RKO (cell line): ENCODE data around the gene DYNC1H1.

ENCODE experiments used
- DNase-seq: peaks from one replicate; pipeline ENCODE4 v3.0.0-alpha.2; 2016; ENCODE audit warnings: low spot score

The DYNC1H1 gene

DNA sequence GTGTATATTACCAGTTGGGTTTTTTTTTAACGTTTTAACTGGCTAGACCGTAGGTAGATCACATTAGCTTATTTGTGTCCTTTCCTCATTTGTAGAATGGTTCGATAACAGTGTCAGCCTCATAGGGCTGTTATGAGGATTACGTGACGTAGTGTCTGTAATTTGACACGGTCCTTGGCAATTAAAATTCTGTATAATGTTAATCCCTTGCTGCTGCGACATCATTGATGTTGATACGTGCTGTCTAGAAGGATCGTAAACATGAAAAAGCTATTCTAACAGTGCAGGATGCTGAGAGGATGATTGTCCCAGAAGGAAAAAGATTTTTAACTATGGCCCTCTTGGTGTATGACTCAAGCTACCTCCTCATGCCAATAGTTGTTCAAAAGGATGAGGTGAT, 71.5 kb downstream of the DYNC1H1 start:
- DNase-seq, result no peak

DNA sequence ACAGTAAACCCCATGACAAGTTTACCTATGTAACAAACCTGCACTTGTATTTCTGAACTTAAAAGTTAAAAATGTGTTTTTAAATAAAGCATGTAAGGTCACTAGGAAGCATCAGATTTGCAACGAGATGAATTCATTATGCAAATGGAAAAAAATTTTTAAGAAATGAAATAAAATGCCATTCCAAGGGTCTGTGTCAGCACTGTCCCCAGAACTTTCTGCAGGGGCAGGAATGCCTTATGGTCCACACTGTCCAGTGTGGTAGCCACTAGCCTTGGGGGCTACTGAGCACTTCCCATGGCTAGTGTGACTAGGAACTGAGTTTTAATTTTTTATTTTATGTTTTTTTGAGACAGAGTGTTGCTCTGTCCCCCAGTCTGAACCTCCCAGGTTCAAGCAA, 73.3 kb downstream of the DYNC1H1 start:
- DNase-seq, result no peak

DNA sequence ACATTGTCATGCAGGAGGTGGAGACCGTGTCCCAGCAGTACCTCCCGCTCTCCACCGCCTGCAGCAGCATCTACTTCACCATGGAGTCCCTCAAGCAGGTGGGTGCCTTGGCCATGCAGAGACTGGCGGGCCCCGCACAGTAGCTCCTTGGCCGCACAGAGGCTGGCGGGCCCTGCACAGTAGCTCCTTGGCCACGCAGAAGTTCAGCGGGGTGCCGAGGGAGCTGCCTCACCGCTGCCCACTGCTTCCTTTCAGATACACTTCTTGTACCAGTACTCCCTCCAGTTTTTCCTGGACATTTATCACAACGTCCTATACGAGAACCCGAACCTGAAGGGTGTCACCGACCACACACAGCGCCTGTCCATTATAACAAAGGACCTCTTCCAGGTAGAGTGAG, 74.8 kb downstream of the DYNC1H1 start:
- no peak for DNase-seq

DNA sequence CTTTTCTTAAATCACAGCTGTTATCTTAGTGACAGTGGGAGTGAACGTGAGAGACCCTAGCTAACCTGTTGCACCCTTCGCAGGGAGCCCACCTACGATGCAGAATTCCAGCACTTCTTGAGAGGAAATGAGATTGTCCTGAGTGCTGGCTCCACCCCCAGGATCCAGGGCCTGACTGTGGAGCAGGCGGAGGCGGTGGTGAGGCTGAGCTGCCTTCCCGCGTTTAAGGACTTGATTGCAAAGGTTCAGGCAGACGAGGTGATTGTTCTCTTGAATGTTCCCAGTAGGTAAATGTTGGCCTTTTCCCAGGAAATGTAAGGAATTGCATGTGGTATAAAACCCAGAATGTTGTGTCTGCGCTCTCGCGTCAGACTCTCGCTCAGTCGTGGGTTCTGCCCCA, 75.8 kb downstream of the DYNC1H1 start:
- no peak for DNase-seq

DNA sequence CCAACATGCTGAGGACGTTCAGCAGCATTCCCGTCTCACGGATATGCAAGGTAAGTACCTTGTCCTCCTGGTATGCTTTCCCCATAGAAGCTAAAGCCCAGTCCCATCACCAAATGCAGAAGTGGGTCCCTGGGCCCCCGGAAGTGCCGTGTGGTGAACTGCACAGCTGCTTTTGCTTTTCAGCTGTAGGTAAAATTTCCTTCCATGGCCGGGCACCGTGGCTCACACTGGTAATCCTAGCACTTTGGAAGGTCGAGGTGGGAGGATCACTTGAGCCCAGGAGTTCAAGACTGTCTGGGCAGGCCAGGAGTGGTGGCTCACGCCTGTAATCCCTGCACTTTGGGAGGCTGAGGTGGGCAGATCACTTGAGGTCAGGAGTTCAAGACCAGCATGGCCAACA, 78.3 kb downstream of the DYNC1H1 start:
- no peak for DNase-seq

DNA sequence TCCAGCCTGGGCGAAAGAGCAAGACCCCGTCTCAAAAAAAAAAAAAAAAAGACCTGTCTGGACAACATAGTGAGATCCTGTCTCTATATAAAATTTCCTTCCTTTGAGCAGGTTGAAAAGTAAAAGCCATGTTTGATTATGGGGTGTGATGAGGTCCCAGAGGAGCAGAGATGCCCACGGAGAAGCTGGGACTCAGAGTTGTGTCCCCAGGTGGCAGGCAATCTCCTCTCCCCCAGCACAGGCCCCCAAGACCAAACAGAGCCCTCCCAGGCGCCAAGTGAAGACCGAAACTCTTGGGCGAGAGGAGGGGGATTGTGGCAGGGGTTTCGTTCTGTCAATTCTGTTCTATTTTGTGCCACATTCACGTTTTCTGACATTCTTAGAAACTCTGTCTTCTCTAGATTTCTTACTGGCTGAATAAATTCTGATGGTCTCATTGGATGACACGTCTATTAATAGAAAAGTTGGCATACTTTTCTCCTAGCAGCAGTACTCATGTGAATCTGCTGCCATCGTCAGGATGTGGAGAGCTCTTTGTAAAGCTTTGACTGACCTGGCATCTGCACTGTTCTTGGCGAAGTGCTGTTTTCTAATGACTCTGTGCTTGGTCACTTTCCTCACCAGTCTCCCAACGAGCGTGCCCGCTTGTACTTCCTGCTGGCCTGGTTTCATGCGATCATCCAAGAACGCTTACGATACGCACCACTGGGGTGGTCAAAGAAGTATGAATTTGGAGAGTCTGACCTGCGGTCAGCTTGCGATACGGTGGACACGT, 79.1 kb downstream of the DYNC1H1 start:
- peak; percentile 43 for DNase-seq

DNA sequence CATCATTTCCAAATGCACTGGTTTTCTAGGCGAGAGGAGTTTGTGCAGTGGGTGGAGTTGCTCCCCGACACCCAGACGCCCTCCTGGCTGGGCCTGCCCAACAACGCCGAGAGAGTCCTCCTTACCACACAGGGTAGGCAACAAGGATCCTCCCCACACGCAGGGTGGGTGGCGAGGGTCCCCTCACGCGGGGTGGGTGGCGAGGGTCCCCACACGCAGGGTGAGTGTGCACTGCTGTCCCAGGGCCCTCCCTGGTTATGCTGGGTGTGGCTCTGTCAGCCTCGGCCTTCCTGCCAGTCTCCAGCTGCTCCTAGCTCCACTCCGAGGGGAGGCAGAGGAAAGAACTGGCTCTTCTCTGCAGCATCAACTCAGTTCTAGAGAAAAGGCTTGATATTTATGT, 80.2 kb downstream of the DYNC1H1 start:
- DNase-seq, result no peak

DNA sequence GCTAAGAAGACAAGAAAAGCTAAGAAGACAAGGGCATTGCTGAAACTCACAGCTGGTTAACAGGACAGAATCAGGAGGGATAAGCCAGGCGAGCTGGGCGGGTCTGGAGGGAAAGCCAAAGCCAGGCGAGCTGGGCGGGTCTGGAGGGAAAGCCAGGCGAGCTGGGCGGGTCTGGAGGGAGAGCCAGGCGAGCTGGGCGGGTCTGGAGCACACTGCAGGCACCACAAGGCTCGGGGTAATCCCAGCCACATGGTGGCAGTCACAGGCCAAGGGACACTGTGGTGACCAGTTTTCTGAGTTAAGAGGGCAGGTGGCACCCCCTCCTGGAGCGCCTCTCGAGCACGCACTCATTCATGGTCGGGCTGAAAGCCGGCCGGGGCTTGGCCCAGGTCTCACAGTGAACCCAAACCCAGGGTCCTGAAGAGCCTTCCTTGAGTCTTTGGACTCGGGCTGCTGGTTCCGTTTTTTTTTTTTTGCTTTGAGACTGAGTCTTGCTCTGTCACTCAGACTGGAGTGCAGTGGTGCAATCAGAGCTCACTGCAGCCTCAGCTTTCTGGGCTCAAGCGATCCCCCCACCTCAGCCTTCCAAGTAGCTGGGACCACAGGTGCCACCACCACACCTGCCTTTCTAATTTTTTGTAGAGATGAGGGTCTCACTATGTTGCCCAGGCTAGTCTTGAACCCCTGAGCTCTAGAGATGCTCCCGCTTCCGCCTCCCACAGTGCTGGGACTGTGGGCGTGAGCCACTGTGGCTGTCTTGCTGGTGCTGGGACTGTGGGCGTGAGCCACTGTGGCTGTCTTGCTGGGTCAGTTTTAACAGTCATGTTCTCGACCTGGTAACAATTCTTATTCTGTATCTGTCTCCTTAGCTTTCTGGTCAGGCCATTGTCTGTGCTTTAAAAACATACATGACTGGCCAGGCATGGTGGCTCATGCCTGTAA, 82.2 kb downstream of the DYNC1H1 start:
- DNase-seq, result peak; percentile 55

DNA sequence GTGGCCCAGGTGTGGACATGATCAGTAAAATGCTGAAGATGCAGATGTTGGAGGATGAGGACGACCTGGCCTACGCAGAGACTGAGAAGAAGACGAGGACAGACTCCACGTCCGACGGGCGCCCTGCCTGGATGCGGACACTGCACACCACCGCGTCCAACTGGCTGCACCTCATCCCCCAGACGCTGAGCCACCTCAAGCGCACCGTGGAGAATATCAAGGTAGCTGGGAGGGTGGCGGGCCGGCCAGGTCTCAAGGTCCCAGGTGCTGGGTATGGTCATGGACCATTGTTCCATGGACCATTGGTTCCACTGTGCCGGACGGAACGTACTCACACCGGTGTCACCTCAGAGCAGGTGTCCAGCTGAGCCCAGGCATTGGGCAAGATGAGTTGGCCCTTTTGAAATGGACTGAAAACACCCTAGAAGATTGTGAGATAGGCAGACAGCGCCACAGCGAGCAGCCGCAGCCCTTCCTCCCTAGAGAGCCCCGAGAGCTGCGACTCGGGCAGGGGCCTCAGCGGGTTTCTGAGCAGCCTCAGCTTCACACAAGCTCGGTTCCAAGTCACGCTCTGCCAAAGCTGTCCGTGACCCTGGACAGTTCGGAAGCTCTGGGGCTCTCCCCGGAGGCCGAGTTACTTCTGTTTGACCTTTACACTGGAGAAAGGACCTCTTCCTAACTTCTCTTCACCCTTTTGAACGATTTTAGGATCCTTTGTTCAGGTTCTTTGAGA, 83.6 kb downstream of the DYNC1H1 start:
- no peak for DNase-seq

DNA sequence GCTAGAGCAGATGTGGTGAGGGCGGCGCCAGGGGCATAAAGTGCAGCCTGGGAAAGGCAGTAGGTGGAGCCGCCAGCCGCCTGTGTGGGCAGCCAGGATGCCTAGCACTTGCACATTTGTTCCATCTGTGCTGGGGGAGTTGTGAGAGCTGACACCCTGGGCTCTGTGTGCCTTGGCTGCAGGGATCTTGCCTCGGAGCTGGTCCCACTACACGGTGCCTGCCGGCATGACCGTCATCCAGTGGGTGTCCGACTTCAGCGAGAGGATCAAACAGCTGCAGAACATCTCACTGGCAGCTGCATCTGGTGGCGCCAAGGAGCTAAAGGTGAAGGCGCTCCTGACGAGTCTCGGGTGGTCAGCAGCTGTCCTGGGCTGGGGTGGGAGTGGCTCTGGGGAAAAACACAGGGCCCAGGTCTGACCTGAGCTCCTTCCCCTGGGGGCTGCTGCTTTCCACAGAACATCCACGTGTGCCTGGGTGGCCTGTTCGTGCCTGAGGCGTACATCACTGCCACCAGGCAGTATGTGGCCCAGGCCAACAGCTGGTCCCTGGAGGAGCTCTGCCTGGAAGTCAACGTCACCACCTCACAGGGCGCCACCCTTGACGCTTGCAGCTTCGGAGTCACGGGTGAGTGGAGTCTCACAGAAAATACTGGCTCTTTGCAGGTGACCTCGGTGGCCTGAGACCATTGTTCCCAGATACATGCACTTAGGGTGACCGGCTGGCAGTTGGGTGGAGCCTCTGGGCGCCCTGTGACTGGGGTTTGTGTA, 85.1 kb downstream of the DYNC1H1 start:
- DNase-seq, result no peak

DNA sequence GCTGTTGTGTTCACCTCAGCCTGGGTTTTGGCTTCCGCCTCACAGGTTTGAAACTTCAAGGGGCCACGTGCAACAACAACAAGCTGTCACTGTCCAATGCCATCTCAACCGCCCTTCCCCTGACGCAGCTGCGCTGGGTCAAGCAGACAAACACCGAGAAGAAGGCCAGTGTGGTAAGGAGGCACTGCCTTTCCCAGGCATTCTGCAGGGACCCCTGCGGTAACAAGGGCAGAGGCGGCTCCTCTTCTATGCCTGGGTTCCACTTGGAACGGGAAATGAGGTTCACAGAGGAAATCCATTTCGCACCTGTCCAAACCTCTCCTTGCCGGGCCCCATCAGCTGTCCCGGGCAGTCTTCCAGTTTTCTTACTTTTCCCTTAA, 85.6 kb downstream of the DYNC1H1 start:
- DNase-seq, result no peak

DNA sequence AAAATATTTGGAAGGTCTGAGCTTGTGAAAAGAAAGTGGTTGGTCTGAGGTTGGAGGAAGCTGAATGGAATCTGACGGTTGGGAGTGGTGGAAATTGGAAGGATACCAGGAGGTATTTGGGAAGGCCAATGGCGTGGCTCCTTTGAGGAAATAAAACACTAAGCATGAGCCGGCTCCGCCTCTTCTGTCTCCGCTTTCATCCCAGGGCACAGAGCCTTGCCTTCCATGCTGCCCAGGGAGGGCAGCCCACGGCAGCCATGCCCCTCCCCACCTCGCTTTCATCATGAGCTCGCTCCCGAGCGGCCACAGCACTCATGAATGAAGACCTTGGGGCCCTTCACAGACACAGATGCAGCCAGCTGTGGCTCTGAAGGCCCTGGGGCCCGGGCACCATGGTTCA, 86.3 kb downstream of the DYNC1H1 start:
- no peak for DNase-seq

DNA sequence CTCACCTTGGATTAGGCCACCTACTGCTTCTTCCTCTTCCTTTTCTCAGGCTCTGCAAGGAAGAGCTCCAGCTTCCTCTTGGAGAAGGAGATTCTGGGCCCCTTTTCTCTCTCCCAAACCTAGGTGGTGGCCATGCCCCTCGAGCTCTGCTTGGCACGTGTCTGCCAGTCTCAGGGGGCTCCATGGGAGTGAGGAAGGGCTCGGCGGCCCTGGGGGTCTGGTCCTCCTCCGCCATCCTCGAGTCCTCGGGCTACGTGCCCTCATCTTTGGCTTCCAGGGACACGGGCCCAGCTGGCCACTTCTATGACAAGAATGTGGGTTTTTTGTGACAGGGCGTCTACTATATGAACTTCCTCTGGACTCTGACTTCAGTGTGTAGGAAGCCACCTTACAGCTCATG, 88.1 kb downstream of the DYNC1H1 start:
- no peak for DNase-seq

DNA sequence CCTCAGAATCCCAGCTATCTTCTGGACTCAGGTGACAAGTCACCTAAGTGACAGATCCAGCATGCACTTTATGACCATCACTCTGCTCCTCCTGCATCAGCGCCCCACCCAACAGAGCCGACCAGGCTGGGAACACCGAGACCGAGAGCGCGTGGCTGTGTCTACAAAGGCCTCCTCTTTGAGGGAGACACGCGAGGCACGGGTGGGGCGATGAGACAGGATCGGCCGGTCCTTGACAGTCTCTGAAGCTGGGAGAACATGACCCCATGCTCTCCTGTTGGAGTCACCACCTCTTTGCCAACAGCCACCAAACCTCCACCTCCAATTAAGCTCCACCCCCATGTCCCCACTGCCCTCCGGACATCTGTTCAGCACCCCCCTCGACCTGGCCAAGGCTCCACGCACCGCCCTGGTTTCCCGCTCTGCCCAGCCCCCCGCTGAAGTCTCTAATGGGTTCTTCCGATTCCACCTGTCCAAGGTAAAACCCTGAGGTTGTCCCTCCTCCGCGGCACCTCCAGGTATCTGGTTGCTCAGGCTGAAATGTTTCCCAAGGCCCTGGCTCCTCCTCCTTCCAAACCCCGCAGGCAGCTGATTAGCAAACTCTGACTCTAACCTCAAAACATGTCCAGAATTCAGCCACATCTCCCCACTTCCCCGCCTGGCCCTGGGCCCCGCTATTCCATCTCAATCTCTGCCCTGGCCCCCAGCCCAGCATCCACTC, 91.0 kb downstream of the DYNC1H1 start:
- DNase-seq, result no peak

DNA sequence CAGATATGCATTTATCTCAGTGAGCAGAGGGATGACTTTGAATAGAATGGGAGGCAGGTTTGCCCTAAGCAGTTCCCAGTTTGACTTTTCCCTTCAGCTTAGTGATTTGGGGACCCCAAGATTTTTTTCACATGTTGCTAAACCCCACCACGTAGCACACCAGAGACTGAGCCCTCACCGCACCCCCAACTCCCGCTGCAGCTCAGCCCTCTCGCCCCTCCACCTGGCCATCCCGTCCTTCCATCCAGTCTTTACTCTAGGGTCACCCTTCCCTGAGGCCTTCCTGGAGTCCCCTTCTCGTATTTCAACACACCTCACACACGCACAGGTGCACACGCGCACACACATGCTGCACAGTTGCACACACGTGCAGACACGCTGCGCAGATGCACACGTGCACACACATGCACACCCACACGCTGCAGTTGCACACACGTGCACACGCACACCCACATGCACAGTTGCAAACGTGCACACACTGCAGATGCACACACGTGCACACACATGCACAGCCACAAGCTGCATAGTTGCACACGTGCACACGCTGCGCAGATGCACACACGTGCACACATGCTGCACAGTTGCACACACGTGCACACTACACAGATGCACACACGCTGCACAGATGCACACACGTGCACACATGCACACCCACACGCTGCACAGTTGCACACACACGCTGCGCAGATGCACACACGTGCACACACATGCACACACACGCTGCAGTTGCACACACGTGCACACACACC, 92.5 kb downstream of the DYNC1H1 start:
- DNase-seq, result no peak

DNA sequence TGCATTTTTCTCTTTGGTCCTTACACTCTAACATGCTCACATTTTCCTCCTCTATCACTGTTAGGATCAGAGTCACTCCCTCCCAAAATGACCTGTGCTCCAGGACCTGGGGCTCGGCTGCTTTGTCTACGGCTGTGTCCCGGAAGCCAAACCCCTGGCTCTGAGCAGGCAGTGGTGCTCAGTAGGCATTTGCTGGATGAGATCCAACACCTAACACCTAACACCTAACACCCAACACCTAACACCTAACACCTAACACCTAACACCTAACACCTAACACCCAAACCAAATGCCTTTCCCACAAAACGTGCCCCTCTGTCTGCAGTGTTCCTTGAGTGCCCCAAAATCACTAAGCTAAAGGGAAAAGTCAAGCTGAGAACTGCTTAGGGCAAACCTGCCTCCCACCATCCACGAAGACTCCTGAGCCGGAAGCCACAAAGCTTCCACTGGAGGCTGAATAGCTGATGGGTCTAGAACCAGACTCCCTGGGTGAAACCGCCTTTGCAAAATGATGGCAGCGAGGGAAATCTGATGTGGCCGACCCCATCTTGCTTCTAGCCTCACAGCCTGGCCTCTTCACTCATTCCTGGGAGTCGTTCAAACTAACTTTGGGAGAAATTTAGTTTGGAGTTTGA, 93.2 kb downstream of the DYNC1H1 start:
- no peak for DNase-seq

DNA sequence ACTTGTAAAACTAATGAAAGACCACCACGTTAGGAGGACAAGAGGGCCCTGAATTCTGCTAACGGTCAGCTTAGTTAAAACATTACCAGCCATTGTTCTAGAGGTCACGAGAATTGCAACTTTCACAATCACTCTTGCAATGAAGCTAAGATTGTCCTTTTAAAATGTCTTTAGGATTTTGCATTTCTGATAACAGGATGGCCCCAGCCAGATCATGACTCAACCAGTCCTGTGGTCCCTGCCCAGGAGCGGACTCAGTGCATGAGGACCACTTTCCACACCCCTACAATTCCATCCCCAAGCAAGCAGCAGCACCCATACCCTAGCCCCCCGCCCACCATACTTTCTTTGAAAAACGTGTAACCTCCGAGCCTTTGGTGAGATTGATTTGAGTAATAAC, 93.8 kb downstream of the DYNC1H1 start:
- DNase-seq, result no peak

DNA sequence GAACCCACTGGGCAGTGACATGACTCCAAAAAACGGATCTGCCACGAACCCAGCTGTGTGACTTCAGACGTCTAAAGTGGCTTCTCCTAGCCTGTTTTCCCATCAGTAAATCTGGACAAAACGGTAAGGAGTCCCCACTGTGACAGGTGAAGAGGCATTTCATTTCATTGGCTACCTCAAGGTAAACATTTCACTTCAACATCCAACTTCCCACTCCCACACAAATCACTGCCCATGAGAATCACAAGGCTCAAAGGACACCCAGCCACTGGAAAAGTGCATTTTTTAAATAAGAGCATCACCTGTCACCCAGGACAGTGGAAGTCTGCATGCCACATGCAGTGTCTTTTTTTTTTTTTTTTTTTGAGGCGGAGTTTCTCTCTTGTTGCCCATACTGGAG, 94.6 kb downstream of the DYNC1H1 start:
- no peak for DNase-seq

DNA sequence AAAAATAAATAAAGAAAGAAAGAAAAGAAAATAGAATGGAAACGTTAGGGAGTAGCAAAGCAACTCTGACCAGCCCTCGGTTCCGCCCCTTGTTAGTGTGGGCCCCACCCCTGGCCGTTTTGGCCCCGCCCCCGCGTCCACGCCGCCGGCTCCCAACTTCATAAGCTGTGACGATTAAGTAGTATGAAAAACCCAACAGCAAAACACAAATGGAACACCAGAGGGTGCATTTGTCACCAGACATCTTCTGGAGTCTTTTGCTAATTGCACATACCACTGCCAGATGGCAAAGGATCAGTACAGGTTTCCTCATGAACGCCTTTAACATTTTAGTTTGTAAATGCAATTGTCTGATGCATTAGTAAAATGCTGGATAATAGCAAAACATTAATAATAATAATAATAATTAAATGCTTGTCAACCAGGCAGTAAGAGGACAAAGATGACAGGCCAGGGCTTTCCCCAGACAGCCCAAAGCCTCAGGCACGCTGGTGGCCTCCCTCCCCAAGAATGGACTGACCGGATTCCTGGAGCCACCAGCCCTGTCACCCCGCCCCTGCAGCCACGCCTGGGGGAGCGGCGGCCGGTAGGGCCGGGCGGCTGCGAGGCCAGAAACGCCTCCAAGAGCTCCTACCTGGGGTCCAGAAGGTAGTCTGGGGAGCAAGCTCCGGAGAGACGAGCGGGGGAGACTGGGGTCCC, 98.9 kb downstream of the DYNC1H1 start:
- peak; percentile 91 for DNase-seq
